Osteocyte (in vitro differentiated cells): ENCODE data around the gene LILRB1. TPM values are rescaled to one million over a fixed set of nuclear protein-coding genes. Genes with fewer than 3 reads are reported as not detected.
"Not testable (repeated sequence)": the region's sequence is repeated elsewhere in the genome, so short reads cannot be mapped to it uniquely, and the experiment has no call there.

Source experiments
- DNase-seq: peaks from one replicate; pipeline ENCODE4 v3.0.0; 2021; ENCODE audit warnings: mixed read lengths; ENCODE audit not compliant: unreplicated experiment; ENCODE audit errors: extremely low spot score
- H3K27ac Mint-ChIP-seq: one replicate; pipeline ENCODE4 v1.8.0; 2021; ENCODE audit warnings: mild to moderate bottlenecking, mixed read lengths; ENCODE audit not compliant: unreplicated experiment
- H3K27me3 Mint-ChIP-seq: one replicate; pipeline ENCODE4 v1.8.0; 2021; ENCODE audit warnings: mixed read lengths; ENCODE audit not compliant: unreplicated experiment
- H3K36me3 Mint-ChIP-seq: one replicate; pipeline ENCODE4 v1.8.0; 2021; ENCODE audit warnings: mixed read lengths; ENCODE audit not compliant: unreplicated experiment
- H3K4me1 Mint-ChIP-seq: one replicate; pipeline ENCODE4 v1.8.0; 2021; ENCODE audit warnings: mixed read lengths; ENCODE audit not compliant: unreplicated experiment
- H3K4me3 Mint-ChIP-seq: one replicate; pipeline ENCODE4 v1.8.0; 2021; ENCODE audit warnings: mild to moderate bottlenecking, moderate library complexity, mixed read lengths; ENCODE audit not compliant: unreplicated experiment
- H3K9me3 Mint-ChIP-seq: one replicate; pipeline ENCODE4 v1.8.0; 2021; ENCODE audit warnings: mixed read lengths; ENCODE audit not compliant: unreplicated experiment
- CTCF ChIP-seq: fragments of 200-600 bp; sonication (generic); IDR thresholded peaks from 2 replicates; pipeline ENCODE4 v1.5.0; 2021; ENCODE audit warnings: antibody characterized with exemption, mild to moderate bottlenecking, moderate library complexity
- total RNA-seq: library from RNA; stranded (reverse); gene quantifications from 2 replicates; pipeline ENCODE4 v1.2.1, GENCODE V29; 2021

LILRB1 gene
- total RNA-seq, 1 donor from 2014 or later = not detected

- H3K27me3 Mint-ChIP-seq = no peaks in the 10 kb centered on the region
- H3K4me1 Mint-ChIP-seq = no peaks in the 10 kb centered on the region
- no peak for TF ChIP-seq CTCF
- no peaks in the 10 kb centered on the region for H3K36me3 Mint-ChIP-seq
- H3K9me3 Mint-ChIP-seq = peaks cover 27% of the 10 kb centered on the region
- DNase-seq = no peak
- H3K4me3 Mint-ChIP-seq = no peak overlapping the region
- no peak overlapping the region for H3K27ac Mint-ChIP-seq
Measured at GRCh38 chr19:54630782-54631181, 498 bp downstream of the LILRB1 start.

- peaks cover 22% of the 10 kb centered on the region for H3K9me3 Mint-ChIP-seq
- not testable (repeated sequence) for H3K36me3 Mint-ChIP-seq, H3K27me3 Mint-ChIP-seq, H3K4me3 Mint-ChIP-seq, H3K27ac Mint-ChIP-seq, H3K4me1 Mint-ChIP-seq, DNase-seq
Measured at GRCh38 chr19:54631489-54632337, 1.4 kb downstream of the LILRB1 start.

GRCh38 chr19:54632517-54632916 lies 2.2 kb downstream of the LILRB1 start:
- H3K36me3 Mint-ChIP-seq, H3K4me3 Mint-ChIP-seq, H3K27ac Mint-ChIP-seq, DNase-seq, H3K27me3 Mint-ChIP-seq, H3K4me1 Mint-ChIP-seq: not testable (repeated sequence)
- H3K9me3 Mint-ChIP-seq = peaks cover 20% of the 10 kb centered on the region

- no peaks in the 10 kb centered on the region for H3K36me3 Mint-ChIP-seq
- no peaks in the 10 kb centered on the region for H3K4me1 Mint-ChIP-seq
- no peak overlapping the region for H3K27ac Mint-ChIP-seq
- no peak overlapping the region for H3K4me3 Mint-ChIP-seq
- no peak for TF ChIP-seq CTCF
- H3K9me3 Mint-ChIP-seq = peaks cover 12% of the 10 kb centered on the region
- no peak for DNase-seq
- no peaks in the 10 kb centered on the region for H3K27me3 Mint-ChIP-seq
Measured at GRCh38 chr19:54633401-54633800, 3.1 kb downstream of the LILRB1 start.

- not testable (repeated sequence) for DNase-seq, H3K4me1 Mint-ChIP-seq, H3K27ac Mint-ChIP-seq, H3K36me3 Mint-ChIP-seq, H3K4me3 Mint-ChIP-seq, H3K27me3 Mint-ChIP-seq
- peaks cover 18% of the 10 kb centered on the region for H3K9me3 Mint-ChIP-seq
Measured at GRCh38 chr19:54636081-54636480, 5.8 kb downstream of the LILRB1 start.

GRCh38 chr19:54638683-54639082 lies 8.4 kb downstream of the LILRB1 start:
- H3K27ac Mint-ChIP-seq = no peak overlapping the region
- H3K36me3 Mint-ChIP-seq = no peaks in the 10 kb centered on the region
- peak; percentile 76 for DNase-seq

GRCh38 chr19:54642953-54643352 lies 12.7 kb downstream of the LILRB1 start:
- not testable (repeated sequence) for H3K36me3 Mint-ChIP-seq, H3K4me3 Mint-ChIP-seq, H3K27me3 Mint-ChIP-seq, H3K27ac Mint-ChIP-seq, H3K4me1 Mint-ChIP-seq
- peak; percentile 32 for DNase-seq
- peaks cover 25% of the 10 kb centered on the region for H3K9me3 Mint-ChIP-seq

More at GRCh38 chr19:54638683-54639082, 8.4 kb downstream of the LILRB1 start:
- TF ChIP-seq CTCF = no peak
- Mint-ChIP-seq H3K4me3 (no peak overlapping the region), H3K4me1 (no peaks in the 10 kb centered on the region), H3K27me3 (no peaks in the 10 kb centered on the region), H3K9me3 (peaks cover 21% of the 10 kb centered on the region)

- not testable (repeated sequence) for H3K36me3 Mint-ChIP-seq, DNase-seq, H3K27me3 Mint-ChIP-seq, H3K27ac Mint-ChIP-seq, H3K4me1 Mint-ChIP-seq, H3K4me3 Mint-ChIP-seq
- peaks cover 30% of the 10 kb centered on the region for H3K9me3 Mint-ChIP-seq
Measured at GRCh38 chr19:54643583-54643982, 13.3 kb downstream of the LILRB1 start.
